Neural cell (in vitro differentiated cells): Measurements from ENCODE around the gene CCDC88C. TPM values are rescaled to one million over a fixed set of nuclear protein-coding genes. Genes with fewer than 3 reads are reported as not detected.

ENCODE experiments used
- H2AFZ ChIP-seq: fragments of 200-600, 300-800 bp; sonication (generic), shearing (Covaris generic); 2 replicates; pipeline ENCODE4 v1.6.0; 2014; ENCODE audit warnings: low read depth, mild to moderate bottlenecking, antibody characterized with exemption, low read length, moderate library complexity
- H3F3A ChIP-seq: fragments of 200-600 bp; shearing (Covaris generic); 2 replicates; pipeline ENCODE4 v1.6.1; 2016; ENCODE audit warnings: mild to moderate bottlenecking, moderate library complexity, mixed read lengths, antibody characterized with exemption, low read length; ENCODE audit not compliant: insufficient read depth, poor library complexity, severe bottlenecking
- H3K27ac ChIP-seq: fragments of 200-600, 300-800 bp; sonication (generic), shearing (Covaris generic); 2 replicates; pipeline ENCODE4 v1.5.1; 2014; ENCODE audit warnings: mild to moderate bottlenecking, low read length, moderate library complexity
- H3K27me3 ChIP-seq: fragments of 300-800, 200-600 bp; sonication (generic), shearing (Covaris generic); 2 replicates; pipeline ENCODE4 v1.6.0; 2014; ENCODE audit warnings: mild to moderate bottlenecking, low read depth, low read length, moderate library complexity; ENCODE audit not compliant: insufficient read depth
- H3K36me3 ChIP-seq: fragments of 300-800, 200-600 bp; sonication (generic), shearing (Covaris generic); 2 replicates; pipeline ENCODE4 v1.5.1; 2014; ENCODE audit warnings: mild to moderate bottlenecking, antibody characterized with exemption, low read length, moderate library complexity; ENCODE audit not compliant: insufficient read depth
- H3K4me2 ChIP-seq: fragments of 300-800, 200-600 bp; sonication (generic), shearing (Covaris generic); 2 replicates; pipeline ENCODE4 v1.6.0; 2014; ENCODE audit warnings: mild to moderate bottlenecking, low read length
- H3K4me3 ChIP-seq: fragments of 300-800, 200-600 bp; sonication (generic), shearing (Covaris generic); 2 replicates; pipeline ENCODE4 v1.5.1; 2014; ENCODE audit warnings: mild to moderate bottlenecking, low read length, moderate library complexity
- H3K79me2 ChIP-seq: fragments of 200-600 bp; shearing (Covaris generic); replicated peaks from 2 replicates; pipeline ENCODE4 v1.6.0; 2014; ENCODE audit warnings: mild to moderate bottlenecking, low read length, moderate library complexity; ENCODE audit not compliant: insufficient read depth
- H3K9ac ChIP-seq: fragments of 300-800, 200-600 bp; sonication (generic), shearing (Covaris generic); 2 replicates; pipeline ENCODE4 v1.6.1; 2016; ENCODE audit warnings: mild to moderate bottlenecking, low read length, mixed read lengths
- H3K9me2 ChIP-seq: fragments of 200-600 bp; shearing (Covaris generic); 2 replicates; pipeline ENCODE4 v1.6.1; 2016; ENCODE audit warnings: mild to moderate bottlenecking, low read length, mixed read lengths; ENCODE audit not compliant: insufficient read depth
- H3K9me3 ChIP-seq: fragments of 200-600, 300-800 bp; sonication (generic), shearing (Covaris generic); 2 replicates; pipeline ENCODE4 v1.6.1; 2016; ENCODE audit warnings: mild to moderate bottlenecking, mixed run types, low read length, moderate library complexity, mixed read lengths
- H4K20me1 ChIP-seq: fragments of 200-600 bp; shearing (Covaris generic); 2 replicates; pipeline ENCODE4 v1.6.1; 2016; ENCODE audit warnings: mild to moderate bottlenecking, mixed run types; ENCODE audit not compliant: insufficient read depth
- EP300 ChIP-seq: fragments of 450-650 bp; conservative IDR thresholded peaks from 2 replicates; pipeline ENCODE4 v1.6.1; 2014; ENCODE audit warnings: antibody characterized with exemption, mild to moderate bottlenecking, moderate library complexity; ENCODE audit not compliant: poor library complexity, severe bottlenecking
- EZH2 ChIP-seq: fragments of 200-600, 300-800 bp; shearing (Covaris generic), sonication (generic); IDR thresholded peaks from 2 replicates; pipeline ENCODE4 v1.6.1; 2014; ENCODE audit warnings: antibody characterized with exemption, low read length, borderline replicate concordance, mild to moderate bottlenecking; ENCODE audit not compliant: insufficient read depth, poor library complexity, severe bottlenecking
- MXI1 ChIP-seq: fragments of 450-650 bp; conservative IDR thresholded peaks from 2 replicates; pipeline ENCODE4 v1.6.1; 2014; ENCODE audit warnings: antibody characterized with exemption, mild to moderate bottlenecking; ENCODE audit not compliant: poor library complexity, severe bottlenecking
- POLR2AphosphoS5 ChIP-seq: IDR thresholded peaks from 2 replicates; pipeline ENCODE4 v1.6.1; 2012
- RAD21 ChIP-seq: fragments of 450-650 bp; conservative IDR thresholded peaks from 2 replicates; pipeline ENCODE4 v1.6.1; 2014; ENCODE audit warnings: antibody characterized with exemption, mild to moderate bottlenecking, moderate library complexity
- SMC3 ChIP-seq: fragments of 450-650 bp; conservative IDR thresholded peaks from 2 replicates; pipeline ENCODE4 v1.6.1; 2014; ENCODE audit warnings: antibody characterized with exemption, mild to moderate bottlenecking, moderate library complexity; ENCODE audit not compliant: poor library complexity
- TAF1 ChIP-seq: IDR thresholded peaks from 2 replicates; pipeline ENCODE4 v1.6.1; 2012; ENCODE audit warnings: low read depth
- polyA plus RNA-seq: library from polyadenylated mRNA; depleted of rRNA; stranded (reverse); fragments of >200 nt; gene quantifications from 2 replicates; pipeline ENCODE4 v1.2.3, GENCODE V29; 2014
- TF ChIP-seq, protein P1 (sequence below): fragments of 450-650 bp; IDR thresholded peaks from 2 replicates; pipeline ENCODE4 v1.5.1; 2014; ENCODE audit warnings: antibody characterized with exemption, mild to moderate bottlenecking, moderate library complexity; ENCODE audit not compliant: poor library complexity, severe bottlenecking
- TF ChIP-seq, protein P2 (sequence below): IDR thresholded peaks from 2 replicates; pipeline ENCODE4 v1.6.1; 2012; ENCODE audit warnings: borderline replicate concordance

The CCDC88C gene
- polyA plus RNA-seq, 1 donor from 2014 or later: 20.1 TPM

DNA sequence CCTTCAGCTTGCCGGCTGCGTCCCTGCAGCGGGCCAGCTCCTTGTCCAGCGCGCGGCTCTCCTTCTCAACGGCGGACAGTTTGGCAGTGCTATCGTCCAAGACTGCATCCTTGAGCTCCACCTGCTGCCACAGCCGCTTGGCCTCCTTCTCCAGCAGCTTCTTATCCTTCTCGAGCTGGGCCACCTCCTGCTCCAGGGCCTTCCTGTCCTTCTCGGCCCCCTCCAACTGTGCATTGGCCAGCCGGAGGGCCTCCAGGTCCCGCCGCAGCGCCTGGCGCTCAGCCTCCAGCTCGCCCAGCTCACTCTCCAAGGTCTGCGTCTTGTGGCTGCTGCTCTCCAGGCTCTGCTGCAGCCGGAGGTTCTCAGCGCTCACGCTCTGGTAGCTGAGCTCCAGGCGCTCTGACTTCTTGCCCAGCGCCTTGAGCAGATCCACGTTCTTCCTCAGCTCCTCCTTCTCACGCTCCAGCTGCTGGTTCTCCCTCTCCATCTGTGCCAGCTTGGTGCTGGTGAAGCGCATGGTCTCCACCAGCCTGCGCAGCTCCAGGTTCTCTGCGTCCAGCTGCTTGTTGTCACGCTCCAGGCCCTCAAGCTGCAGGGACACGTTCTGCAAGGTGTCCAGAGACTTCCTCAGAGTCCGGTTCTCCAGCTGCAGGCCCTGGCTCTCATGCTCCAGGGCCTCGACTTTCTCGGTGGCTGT lies 104.3 kb downstream of the CCDC88C start:
- Histone ChIP-seq H3K9me2 (no peaks in the 10 kb centered on the region), H3F3A (no peaks in the 10 kb centered on the region), H4K20me1 (no peaks in the 10 kb centered on the region), H3K36me3 (peaks cover 4% of the 10 kb centered on the region), H3K27me3 (no peaks in the 10 kb centered on the region), H2AFZ (no peak overlapping the region), H3K27ac (no peak overlapping the region), H3K9me3 (no peaks in the 10 kb centered on the region), H3K4me2 (no peak overlapping the region), H3K9ac (no peak overlapping the region), H3K4me3 (no peak overlapping the region), H3K79me2 (no peaks in the 10 kb centered on the region)
- TF ChIP-seq MXI1 (no peak), EZH2 (no peak), SMC3 (no peak)

DNA sequence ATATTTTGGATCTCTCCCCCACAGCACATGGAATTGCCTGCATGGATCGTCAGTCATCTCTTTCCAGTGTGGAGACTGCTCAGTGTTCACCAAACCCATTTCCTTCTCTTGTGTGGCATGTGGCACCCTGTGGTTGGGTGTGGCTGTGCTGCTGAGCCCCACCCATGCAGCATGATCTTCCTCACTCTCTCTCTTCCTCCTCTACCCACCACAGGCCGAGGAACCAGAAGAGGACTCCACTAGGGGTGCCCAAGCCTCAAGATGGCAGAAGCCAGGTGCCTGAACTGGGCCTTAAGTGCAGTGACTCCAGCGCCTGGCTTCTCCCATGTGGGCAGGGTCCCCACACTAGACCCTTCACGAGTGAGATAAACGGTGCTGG lies 106.3 kb downstream of the CCDC88C start:
- H3K36me3 ChIP-seq: peaks cover 4% of the 10 kb centered on the region

DNA sequence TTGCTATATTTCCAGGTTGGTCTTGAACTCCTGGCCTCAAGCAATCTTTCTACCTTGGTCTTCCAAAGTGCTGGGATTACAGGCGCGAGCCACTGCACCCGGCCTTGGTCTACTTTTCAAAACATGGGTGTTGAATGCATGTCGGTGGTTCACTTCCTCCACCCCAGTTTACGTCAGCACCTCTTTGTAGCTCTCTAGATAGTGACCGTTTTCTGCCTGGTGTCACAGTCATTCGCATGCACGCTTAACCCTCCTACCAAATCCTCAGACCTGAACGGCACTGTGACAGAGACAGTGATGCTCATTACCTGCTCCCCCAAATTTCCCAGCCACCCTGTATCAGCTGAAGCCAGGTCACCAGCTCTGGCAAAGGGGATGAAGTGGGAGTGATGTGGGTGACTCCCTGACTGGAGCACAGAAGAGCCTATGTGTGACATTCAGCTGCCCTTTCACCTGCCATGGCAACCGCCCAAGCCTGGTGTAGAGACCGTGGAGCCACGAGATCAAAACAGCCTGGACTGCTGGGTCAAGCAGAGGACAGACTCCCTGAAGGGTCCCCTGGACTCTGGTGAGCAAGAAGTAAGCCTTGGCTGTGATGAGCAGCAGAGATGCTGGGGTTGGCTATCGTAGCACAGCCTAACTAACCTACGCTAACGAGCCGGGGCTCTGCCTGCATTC lies 106.9 kb downstream of the CCDC88C start:
- H3K9ac ChIP-seq: no peak overlapping the region
- H3K27me3 ChIP-seq: no peaks in the 10 kb centered on the region
- H3K27ac ChIP-seq: no peak overlapping the region
- no peaks in the 10 kb centered on the region for H4K20me1 ChIP-seq
- H3K79me2 ChIP-seq: no peaks in the 10 kb centered on the region
- H3K9me3 ChIP-seq: no peaks in the 10 kb centered on the region
- TF ChIP-seq SMC3 (no peak), POLR2AphosphoS5 (no peak), TAF1 (no peak)
- no peaks in the 10 kb centered on the region for H3K9me2 ChIP-seq
- H3K36me3 ChIP-seq: peaks cover 4% of the 10 kb centered on the region
- no peaks in the 10 kb centered on the region for H3F3A ChIP-seq
- H2AFZ ChIP-seq: no peak overlapping the region
- no peak overlapping the region for H3K4me2 ChIP-seq
- no peak overlapping the region for H3K4me3 ChIP-seq

More for the DNA sequence above, 106.3 kb downstream of the CCDC88C start:
- TF ChIP-seq EZH2 (no peak), MXI1 (no peak), EP300 (no peak), POLR2AphosphoS5 (no peak)
- Histone ChIP-seq H3K79me2 (no peaks in the 10 kb centered on the region), H3K9ac (no peak overlapping the region), H3F3A (no peaks in the 10 kb centered on the region), H3K4me2 (no peak overlapping the region), H4K20me1 (no peaks in the 10 kb centered on the region), H3K27me3 (no peaks in the 10 kb centered on the region), H3K4me3 (no peak overlapping the region), H3K9me2 (no peaks in the 10 kb centered on the region), H3K9me3 (no peaks in the 10 kb centered on the region), H3K27ac (no peak overlapping the region), H2AFZ (no peak overlapping the region)

DNA sequence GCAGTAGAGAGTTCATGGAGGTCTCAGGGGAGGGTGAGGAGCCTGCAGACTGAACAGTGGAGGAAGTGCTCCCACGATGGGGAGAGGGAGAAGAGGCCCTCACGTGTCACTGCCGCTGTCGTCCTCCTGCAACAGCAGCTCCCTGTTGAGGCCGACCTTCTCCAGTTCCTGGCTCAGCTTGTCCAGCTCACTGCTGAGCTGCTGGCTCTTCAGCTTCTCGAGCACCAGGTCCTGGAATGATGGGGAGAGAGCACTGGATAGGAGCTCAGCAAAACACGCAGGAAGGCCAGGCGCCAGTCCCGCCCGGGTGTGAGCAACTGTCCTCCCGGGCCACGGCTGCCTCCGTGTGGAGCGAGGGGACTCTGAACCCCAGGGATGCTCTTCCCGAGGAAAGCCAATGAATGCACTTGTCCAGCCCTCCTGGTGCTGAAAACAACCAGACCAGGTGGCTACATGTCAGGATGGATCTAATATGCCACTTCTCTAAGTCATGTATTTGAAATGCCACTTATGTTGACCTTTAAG lies 107.8 kb downstream of the CCDC88C start:
- no peaks in the 10 kb centered on the region for H4K20me1 ChIP-seq
- H3K79me2 ChIP-seq: no peaks in the 10 kb centered on the region
- no peak overlapping the region for H3K4me2 ChIP-seq
- H3K9ac ChIP-seq: no peak overlapping the region
- no peaks in the 10 kb centered on the region for H3K9me2 ChIP-seq
- no peak overlapping the region for H3K4me3 ChIP-seq
- peaks cover 4% of the 10 kb centered on the region for H3K36me3 ChIP-seq
- H3K27ac ChIP-seq: no peak overlapping the region
- H2AFZ ChIP-seq: no peak overlapping the region
- H3F3A ChIP-seq: no peaks in the 10 kb centered on the region
- TF ChIP-seq POLR2AphosphoS5 (no peak), SMC3 (no peak), EZH2 (no peak), EP300 (no peak), TAF1 (no peak), RAD21 (no peak), MXI1 (no peak)
- TF ChIP-seq, protein P1, sequence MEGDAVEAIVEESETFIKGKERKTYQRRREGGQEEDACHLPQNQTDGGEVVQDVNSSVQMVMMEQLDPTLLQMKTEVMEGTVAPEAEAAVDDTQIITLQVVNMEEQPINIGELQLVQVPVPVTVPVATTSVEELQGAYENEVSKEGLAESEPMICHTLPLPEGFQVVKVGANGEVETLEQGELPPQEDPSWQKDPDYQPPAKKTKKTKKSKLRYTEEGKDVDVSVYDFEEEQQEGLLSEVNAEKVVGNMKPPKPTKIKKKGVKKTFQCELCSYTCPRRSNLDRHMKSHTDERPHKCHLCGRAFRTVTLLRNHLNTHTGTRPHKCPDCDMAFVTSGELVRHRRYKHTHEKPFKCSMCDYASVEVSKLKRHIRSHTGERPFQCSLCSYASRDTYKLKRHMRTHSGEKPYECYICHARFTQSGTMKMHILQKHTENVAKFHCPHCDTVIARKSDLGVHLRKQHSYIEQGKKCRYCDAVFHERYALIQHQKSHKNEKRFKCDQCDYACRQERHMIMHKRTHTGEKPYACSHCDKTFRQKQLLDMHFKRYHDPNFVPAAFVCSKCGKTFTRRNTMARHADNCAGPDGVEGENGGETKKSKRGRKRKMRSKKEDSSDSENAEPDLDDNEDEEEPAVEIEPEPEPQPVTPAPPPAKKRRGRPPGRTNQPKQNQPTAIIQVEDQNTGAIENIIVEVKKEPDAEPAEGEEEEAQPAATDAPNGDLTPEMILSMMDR: no peak
- TF ChIP-seq, protein P2, sequence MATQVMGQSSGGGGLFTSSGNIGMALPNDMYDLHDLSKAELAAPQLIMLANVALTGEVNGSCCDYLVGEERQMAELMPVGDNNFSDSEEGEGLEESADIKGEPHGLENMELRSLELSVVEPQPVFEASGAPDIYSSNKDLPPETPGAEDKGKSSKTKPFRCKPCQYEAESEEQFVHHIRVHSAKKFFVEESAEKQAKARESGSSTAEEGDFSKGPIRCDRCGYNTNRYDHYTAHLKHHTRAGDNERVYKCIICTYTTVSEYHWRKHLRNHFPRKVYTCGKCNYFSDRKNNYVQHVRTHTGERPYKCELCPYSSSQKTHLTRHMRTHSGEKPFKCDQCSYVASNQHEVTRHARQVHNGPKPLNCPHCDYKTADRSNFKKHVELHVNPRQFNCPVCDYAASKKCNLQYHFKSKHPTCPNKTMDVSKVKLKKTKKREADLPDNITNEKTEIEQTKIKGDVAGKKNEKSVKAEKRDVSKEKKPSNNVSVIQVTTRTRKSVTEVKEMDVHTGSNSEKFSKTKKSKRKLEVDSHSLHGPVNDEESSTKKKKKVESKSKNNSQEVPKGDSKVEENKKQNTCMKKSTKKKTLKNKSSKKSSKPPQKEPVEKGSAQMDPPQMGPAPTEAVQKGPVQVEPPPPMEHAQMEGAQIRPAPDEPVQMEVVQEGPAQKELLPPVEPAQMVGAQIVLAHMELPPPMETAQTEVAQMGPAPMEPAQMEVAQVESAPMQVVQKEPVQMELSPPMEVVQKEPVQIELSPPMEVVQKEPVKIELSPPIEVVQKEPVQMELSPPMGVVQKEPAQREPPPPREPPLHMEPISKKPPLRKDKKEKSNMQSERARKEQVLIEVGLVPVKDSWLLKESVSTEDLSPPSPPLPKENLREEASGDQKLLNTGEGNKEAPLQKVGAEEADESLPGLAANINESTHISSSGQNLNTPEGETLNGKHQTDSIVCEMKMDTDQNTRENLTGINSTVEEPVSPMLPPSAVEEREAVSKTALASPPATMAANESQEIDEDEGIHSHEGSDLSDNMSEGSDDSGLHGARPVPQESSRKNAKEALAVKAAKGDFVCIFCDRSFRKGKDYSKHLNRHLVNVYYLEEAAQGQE: no peak
- no peaks in the 10 kb centered on the region for H3K27me3 ChIP-seq
- no peaks in the 10 kb centered on the region for H3K9me3 ChIP-seq
